ENCODE data around the gene TFCP2L1.

DNA sequence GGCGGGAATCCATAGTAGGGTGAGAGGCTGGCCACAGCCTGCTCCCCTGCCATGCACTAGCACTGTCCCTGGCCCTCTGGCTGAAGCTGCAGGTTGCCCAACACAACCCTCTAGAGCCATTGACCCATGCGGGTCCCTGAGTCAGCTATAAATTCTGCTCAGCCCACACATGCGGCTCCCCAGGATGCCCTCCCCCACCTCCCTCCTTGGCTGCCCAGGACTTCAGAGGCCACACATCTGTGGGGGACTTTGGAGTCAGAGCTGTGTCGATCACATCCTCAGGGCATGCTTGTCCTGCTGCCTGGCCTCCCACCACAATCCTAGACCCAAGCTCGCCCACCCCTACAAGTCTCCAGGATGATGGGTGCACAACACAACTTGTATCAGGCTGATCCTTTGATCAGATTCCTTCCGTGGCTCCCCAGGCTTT lies 97.0 kb downstream of the TFCP2L1 start:
- TF ChIP-seq, protein P1, sequence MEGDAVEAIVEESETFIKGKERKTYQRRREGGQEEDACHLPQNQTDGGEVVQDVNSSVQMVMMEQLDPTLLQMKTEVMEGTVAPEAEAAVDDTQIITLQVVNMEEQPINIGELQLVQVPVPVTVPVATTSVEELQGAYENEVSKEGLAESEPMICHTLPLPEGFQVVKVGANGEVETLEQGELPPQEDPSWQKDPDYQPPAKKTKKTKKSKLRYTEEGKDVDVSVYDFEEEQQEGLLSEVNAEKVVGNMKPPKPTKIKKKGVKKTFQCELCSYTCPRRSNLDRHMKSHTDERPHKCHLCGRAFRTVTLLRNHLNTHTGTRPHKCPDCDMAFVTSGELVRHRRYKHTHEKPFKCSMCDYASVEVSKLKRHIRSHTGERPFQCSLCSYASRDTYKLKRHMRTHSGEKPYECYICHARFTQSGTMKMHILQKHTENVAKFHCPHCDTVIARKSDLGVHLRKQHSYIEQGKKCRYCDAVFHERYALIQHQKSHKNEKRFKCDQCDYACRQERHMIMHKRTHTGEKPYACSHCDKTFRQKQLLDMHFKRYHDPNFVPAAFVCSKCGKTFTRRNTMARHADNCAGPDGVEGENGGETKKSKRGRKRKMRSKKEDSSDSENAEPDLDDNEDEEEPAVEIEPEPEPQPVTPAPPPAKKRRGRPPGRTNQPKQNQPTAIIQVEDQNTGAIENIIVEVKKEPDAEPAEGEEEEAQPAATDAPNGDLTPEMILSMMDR (IDR thresholded peaks at IDR 0.05), result no peak
- TF ChIP-seq SP1 (CRISPR knock-in tag; conservative IDR thresholded peaks at IDR 0.05), result no peak
- TF ChIP-seq, protein P2, sequence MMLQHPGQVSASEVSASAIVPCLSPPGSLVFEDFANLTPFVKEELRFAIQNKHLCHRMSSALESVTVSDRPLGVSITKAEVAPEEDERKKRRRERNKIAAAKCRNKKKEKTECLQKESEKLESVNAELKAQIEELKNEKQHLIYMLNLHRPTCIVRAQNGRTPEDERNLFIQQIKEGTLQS (CRISPR knock-in tag; conservative IDR thresholded peaks at IDR 0.05), result no peak
